Left forelimb (tissue), 1 donor: ENCODE data around the gene CCDC88C.

Experiments
- DNase-seq: peaks from one replicate; pipeline ENCODE4 v3.0.0-alpha.2; 2018; ENCODE audit warnings: low spot score

The CCDC88C gene

DNA sequence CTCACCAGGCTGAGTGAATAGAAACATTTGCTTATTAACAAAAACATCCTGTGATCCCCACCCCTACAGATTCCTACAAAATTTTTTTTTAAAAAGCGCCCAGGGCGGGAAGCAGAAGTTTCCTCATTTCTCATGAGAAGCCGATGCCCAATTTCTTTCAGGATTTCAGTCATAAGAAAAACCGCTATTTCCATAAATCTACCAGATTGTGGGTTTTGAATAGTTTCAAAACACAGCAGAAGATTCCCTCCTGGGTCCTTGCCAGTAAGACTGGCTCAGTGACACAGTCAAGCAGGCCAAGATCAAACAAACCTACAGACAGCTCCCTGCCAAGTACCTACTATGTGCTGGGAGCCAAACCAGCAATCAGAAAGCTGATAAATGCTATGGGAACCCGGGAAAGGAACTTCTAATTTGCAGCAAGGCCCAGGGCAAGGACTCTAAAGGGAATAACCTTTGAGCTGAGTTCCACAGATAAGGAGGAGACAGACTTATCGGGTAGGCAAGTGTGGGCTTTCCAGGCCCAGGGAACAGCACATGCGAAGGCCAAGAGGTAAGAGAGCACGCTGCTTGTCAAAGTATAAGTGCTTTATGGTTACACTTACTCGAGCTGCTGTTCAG lies 68.7 kb downstream of the CCDC88C start:
- no peak for DNase-seq

DNA sequence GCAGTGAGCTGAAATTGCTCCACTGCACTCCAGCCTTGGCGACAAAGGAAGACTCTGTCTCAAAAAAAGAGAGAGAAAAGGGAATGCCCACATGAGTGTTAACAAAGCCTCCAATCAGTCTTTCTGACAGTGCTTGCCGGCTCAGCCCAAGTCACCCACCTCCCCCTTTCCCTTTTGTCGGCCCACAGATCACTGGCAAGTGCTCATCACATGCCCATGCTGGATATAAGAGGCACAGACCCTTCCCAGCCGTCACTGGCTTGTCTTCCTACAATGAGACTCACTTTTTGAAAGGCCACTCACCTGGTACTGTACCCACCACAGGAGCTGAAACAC lies 70.8 kb downstream of the CCDC88C start:
- no peak for DNase-seq

GRCh38 chr14:91344096-91344495 lies 73.5 kb downstream of the CCDC88C start:
- DNase-seq: no peak

DNA sequence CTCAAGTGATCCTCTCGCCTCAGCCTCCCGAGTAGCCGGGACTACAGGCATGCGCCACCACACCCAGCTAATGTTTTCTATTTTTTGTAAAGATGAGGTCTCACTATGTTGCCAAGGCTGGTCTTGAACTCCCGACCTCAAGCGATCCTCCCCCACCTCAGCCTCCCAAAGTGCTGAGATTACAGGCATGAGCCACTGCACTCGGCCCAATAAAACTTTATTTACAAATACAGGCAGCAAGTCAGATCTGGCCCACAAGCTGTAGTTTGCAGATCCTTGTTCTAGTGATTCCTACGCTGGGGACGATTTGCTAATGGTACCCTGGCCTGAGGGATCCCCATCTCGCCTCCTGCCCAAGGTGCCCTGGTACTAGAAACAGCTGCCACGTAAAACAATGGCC lies 74.6 kb downstream of the CCDC88C start:
- no peak for DNase-seq

DNA sequence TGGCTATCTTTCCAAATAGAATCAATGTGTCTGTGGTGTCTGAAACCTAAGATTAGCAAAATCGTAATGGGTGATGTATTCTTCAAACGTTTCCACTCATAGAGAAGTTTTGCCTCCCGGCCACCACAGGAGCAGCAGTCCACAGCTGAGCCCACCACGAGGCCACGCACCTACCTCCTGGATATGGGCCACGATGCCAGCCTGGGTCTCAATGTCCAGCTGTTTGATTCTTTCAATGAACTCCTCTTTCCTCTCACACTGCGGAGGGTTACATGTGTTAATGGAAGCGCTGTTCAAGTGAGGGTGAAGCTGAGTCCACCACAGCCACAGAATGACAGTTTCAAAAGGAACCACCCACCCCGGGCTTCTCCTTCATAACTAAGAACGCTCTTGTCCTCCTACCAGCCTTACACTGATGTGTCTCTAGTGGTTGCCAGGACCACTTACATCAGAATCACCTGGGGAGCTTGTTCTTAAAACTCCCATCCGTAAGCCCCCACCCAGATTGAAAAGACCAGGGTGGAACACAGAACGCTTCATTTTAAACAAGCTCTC lies 75.3 kb downstream of the CCDC88C start:
- DNase-seq: no peak

GRCh38 chr14:91341751-91342154 lies 75.9 kb downstream of the CCDC88C start:
- no peak for DNase-seq

DNA sequence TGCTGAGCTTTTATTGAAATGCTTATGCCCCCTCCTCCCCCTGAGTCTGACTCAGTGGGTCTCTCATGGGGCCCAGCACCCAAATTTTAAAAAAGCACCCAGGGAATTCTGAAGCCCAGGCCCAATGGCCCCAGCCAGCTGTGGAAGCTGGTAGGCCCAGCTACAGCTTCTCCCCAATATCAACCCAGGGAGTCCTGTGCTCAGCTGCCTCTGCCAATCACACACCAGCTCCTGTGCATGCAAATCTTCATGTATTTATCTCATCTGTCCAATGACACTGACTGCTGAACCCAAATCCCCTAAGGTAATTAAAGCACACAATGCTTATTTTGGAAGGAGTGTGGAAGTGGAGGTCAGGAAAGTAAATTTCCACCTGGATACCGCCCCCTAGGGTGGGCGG lies 76.3 kb downstream of the CCDC88C start:
- no peak for DNase-seq

DNA sequence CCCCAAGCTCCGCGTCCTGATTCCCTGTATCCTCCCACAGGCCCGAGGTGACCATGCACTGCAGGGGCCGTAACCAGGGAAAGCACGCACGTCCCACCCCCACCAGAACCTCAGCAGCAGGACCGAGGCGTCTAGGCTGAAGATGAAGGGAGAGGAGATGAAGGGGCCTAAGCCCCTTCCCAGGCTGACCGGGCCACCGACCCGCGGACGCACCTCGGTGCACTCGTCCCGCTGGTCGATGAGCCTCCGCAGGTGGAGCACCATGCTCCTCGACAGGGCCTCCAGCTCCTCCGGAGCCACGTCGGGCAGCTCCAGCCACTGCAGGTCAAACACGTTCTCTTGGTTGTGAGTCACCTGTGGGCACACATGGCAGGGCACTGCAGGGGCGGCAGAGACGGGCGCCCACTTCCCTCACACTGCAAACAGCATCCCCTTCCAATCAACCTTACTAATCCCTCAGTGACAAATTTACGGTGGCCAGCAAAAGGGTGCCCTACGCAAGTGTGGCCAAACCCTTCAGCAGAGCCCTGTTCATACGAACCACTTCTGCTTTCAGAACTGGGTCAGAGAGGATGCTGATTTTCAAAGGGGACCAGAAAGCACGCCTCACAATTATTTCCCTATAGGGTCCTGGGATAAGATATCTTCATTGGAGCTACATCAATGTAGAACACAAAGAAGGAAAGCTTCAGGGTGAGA lies 77.8 kb downstream of the CCDC88C start:
- DNase-seq: no peak

DNA sequence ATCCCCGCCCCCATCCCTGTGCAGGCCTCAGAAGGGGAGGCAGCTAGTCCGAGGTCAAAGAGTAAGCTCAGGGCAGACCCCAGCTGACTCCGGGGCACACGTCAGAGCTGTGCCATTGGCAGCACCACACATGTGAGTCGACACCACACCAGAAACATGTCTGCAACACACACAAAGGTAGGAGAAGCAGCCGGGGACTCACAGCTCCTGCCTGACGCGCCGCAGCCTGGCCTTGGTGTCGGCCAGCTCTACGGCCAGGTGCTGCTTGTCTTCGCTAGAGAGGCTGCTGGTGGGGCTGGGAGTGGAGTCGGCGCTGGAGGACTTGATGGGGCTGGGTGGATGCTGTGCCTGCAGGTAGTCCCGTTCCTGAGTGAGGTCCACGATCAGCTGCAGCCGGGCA lies 78.5 kb downstream of the CCDC88C start:
- no peak for DNase-seq

DNA sequence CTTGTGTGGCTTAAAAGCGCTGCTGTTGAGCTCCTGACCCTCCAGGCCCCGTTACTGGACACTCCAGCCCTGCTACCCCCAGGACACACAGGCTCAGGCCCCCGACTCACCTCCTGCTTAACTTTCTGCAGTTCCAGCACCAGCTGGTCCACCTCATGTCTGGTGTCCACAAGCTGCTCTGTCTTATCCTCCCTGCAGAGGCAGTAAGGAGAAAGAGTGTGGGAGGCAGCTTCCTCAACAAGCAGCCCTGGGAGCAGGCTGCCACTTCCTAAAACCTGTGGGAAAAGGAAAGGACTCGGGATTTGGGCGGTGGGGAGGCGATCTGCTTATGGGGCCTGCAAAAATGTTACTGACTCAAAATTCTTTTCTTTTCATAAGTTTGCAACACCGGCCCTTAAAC lies 79.2 kb downstream of the CCDC88C start:
- no peak for DNase-seq

- DNase-seq: no peak
These were observed 79.8 kb downstream of the CCDC88C start for GRCh38 chr14:91337699-91338335.

GRCh38 chr14:91336093-91336450 lies 81.5 kb downstream of the CCDC88C start:
- DNase-seq: no peak

GRCh38 chr14:91335191-91336092 lies 82.2 kb downstream of the CCDC88C start:
- no peak for DNase-seq

DNA sequence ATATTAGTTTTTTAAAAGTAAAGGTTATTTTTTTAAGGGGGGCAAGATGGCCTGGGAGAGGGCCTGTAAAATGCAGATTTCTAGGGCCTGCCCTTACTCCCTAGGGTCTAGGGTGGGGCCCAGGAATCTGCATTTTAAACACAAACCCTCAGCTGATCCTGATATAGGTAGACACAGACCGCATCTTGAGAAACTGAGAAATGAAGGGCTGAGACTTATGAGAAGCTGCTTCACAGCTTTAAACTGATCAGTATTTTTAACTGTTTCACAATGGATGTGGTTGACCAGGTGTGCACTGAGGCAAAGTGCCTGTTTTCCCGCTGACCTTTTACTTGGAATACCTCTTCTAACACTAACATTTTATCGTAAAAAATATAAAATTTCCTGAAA lies 84.0 kb downstream of the CCDC88C start:
- DNase-seq: no peak

DNA sequence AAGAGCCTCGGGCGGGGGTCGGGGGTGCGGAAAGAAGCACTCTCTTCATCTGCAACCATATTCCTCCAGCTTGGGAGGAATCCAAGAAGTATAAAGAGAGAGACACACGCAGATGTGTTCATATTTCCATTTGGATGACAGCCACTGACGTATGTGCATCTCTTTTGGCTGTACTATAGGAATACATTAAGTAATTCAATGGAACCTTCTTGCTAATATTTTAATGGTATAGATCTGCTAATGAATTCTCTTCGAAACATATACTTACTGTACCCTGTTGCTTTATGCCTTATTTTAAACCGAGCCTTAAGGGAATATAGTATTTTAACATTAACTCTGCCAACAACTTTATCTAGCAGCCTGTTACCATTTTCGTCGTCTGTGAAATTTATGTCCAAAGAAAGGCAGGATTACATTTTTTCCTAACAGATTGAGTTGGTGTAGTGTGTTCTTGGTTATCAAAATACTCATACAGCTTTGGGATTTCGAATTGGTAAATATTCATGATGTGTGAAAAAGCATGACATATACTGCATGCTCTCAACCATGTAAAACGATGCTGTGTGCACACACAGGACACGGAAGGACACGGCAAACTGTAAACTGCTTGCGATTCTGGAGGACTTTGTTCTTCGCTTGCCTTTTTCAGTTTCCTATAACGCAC lies 84.5 kb downstream of the CCDC88C start:
- DNase-seq: no peak

- DNase-seq: peak; percentile 81
These were observed 85.2 kb downstream of the CCDC88C start for GRCh38 chr14:91332171-91332985.

DNA sequence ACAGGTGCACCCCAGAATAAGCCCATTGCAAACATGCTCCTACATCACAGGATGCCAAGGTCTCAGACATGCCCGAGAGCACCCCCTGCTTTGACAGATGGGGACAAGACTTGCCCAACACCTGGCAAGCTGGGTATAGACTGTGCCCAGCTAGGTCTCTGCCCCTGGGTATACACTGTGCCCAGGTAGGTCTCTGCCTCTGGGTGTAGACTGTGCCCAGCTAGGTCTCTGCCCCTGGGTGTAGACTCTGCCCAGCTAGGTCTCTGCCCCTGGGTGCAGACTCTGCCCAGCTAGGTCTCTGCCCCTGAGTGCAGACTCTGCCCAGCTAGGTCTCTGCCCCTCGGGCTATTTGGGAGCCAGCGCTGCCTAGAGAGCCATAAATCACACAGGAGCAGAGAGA lies 85.9 kb downstream of the CCDC88C start:
- no peak for DNase-seq

- no peak for DNase-seq
These were observed 86.8 kb downstream of the CCDC88C start for GRCh38 chr14:91330856-91331255.

- DNase-seq: no peak
These were observed 87.4 kb downstream of the CCDC88C start for GRCh38 chr14:91330096-91330696.

- no peak for DNase-seq
These were observed 88.1 kb downstream of the CCDC88C start for GRCh38 chr14:91329486-91330014.
